ENCODE measurements around the gene ZNF691.
"Not testable (repeated sequence)": the region's sequence is repeated elsewhere in the genome, so short reads cannot be mapped to it uniquely, and the experiment has no call there.

Gene ZNF691

DNA sequence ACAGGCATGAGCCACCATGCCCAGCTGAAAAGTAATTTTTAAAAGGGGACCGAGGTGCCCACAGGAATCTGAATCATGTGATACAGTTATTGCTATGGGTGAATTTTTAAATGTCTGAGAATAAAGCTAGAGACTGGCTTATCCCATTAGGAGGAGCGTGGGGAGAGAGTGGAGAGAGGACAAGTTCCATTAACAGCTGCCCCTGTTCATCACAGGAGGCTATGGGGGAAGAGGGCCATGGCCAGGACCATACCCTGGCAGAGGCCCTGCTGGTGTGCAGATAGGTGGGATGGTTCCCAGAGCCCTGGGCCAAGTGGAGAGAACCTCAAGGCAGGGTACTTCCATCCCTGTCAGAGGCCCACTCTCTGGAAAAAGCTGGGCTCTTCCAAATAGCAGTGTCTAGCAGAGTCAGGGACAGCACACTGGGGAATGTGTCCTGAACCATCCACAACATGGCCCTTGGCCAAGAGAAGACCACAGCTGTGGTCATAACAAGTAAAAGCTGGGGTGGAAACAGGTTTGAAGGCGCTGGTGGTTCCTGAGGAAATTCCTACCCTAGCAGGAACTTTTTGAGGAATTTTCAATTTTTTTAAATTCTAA lies 13.7 kb upstream of the ZNF691 start:
- DNase-seq, result no peak

DNA sequence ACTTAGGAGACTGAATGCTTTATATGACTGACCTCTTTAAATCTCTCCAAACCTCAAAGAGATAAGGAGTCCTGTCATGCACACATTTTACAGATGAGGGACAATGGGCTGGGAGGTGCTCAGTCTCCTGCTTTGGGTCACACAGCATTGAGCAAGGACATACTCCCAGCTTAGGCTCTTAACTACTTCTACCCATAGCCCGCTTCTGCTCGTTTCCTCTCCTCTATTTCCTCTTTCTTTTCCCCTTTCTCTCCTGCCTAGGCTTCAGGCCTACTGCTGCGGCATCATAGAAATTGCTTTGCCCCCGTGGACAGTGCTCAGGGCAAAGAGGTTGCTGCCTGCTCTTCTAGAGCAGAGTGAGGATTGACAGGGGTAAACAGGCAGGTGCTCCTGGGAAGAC lies 12.4 kb upstream of the ZNF691 start:
- no peak for DNase-seq

DNA sequence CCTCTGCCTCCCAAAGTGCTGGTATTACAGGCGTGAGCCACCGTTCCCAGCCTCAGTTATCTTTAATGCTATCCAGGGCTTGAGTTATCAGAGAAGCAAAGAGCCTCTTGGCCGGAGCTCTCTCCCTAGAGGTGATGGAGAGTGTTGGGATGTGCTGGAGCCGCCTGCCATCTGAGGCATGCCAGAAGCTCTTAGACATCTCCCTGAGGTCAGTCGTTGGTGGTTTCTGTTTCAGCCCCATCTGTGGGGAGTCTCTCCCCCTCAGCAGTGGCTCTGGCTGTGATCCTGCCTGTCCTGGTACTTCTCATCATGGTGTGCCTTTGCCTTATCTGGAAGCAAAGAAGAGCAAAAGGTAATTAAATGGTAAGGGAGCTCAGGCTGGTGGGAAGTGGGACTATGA lies 11.6 kb upstream of the ZNF691 start:
- peak in 1 of 2 experiments; percentile 25 for DNase-seq

DNA sequence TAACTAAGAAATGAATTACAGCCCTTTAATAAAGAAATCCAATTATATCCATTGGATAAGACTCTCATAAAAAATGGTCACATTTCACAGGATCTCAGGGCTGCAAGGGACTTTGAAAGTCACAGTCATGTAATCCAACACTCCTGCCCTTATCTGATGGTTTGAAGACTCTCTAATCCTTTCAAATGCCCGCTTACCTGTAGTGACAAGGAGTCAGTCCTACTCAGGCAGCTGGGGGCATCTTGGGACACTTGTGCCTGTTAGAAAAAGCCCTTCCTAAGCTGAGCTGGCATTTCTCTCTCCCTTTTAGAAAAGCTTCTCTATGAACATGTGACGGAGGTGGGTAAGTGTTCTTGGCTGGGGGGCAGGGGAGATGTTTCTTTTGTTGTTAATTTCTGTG lies 11.0 kb upstream of the ZNF691 start:
- peak; percentile 60 to 77 for DNase-seq

DNA sequence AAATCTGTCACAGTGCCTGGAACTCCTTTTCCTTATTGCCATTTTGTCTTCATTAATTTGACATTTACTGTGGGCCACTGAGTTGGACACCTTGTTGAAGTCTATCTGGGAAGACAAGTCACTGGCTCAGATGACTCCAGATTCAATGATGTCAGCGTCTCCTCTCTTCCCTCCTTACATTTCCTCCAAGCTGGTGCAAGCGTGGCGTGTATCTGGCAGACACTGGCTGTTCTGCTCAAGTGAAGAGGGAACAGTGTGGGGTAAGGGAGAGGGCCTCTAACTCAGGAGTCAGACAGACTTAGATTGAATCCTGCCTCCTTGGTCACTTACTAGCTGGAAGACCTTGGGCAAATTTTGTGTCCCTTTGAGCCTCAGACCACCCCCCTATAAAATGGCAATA lies 8.7 kb upstream of the ZNF691 start:
- DNase-seq, result no peak

DNA sequence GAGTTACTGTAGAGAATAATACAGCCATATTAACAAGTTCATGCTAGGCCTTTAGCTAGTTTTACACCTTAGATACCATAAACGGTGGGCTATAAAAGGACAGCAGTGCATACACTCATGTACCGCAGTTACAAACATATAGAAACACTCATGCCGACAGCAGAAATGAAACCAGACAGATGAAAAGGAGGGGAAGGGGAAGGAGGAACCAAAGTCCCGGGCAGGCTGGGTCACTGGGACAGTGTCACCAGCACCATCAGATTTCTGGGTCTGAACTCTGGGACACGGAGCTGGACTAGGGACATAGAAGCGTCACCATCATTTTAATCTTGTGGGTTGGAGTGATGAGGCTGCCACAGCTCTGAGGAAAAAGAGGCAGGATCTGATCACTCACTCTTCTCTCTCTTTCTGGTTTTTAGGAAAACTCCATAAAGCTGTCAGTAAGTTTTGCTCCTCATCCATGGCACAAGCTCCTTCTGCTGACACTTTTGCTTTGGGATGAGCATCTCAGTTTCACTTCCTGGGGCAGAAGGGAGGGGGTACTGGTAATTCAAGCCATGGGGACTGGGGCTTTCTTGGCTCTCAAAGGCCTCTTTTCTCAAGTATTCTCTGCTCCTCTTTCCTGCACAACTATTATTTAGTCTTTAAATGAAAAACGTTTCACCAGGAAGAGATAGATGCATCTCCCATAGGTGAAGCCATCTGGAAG lies 7.8 kb upstream of the ZNF691 start:
- DNase-seq, result no peak

DNA sequence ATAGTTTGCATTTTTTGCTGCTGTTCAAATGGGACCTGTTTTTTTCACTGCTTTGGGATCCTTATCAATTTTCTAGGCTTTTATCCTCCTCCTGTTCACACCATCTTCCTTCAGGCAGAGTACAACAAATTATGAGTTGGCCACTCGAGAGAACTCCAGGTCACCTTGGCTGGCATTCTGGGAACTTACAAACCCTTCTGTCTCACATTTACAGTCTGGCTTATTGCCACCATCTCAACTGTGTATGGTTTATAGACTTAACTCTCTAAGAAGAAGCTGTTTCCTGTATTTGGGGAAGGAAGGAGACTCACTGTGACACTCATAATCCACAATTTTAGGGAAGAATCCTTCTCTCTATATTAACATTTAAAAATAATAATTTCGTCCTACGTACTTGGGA lies 5.4 kb upstream of the ZNF691 start:
- no peak for DNase-seq

DNA sequence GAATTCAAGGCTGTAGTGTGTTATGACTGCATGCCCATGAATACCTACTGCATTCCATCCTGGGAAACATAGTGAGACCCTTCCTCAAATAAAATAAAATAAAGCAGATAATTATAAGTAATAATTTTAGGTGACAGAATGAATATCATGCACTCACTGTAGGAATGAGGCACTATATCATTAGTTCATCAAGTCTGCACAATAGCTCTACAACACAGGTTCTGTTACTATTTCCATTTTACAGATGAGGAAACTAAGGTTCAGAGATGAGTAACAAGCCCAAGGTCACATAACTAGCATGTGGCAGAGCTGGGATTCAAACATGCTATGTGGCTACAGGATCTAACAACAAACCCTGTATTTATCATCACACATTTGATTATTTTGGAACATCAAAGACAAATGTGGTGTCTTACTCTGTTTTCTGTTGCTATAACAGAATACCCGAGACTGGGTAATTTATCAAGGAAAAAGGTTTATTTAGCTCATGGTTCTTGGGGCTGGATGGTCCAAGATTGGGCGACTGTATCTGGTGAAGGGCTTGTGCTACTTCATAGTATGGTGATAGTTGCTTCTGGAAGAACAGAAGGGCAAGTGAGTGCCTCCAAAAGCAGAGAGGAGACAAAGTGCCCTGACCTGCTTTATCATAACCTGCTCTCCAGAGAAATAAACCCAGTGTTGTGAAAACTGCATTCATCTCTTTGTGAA lies 4.8 kb upstream of the ZNF691 start:
- no peak for DNase-seq

DNA sequence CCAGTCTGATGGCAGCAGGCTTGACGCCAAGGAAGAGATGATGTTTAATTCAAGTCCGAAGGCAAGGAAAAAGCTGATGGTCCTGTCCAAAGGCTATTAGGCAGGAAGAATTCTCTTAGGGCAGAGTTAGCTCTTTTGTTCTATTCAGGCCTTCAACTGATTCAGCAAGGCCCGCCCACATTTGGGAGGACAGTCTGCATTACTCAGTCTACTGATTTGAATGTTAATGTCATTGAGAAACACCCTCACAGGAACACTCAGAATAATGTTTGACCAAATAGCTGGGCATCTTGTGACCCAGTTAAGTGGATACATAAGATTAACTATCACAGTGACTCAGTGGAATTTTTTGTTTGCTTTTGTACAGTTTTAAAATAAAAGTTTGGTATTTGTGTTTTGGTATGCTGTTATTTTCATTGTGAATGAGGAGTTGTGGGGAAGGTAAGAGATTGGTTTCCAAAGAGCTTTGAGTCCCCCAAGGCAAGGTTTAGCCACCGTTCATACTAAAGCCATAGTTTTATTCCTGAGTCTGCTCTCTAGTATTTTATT lies 1.7 kb upstream of the ZNF691 start:
- no peak for DNase-seq

DNA sequence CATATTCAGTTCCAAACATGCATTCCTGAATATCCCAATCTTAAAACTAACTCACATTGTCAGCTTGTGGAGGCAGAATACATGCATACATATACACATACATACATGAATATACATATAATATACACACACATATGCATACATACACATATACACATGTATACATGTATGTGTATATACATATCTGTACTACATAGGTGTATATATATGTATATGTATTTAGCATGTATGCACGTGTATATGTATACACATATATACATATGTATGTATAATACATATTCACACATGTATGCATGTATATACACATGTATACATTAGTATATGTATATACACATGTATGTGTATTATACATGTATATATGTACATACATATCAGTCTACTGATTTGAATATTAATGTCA lies 1.2 kb upstream of the ZNF691 start:
- no peak for DNase-seq

DNA sequence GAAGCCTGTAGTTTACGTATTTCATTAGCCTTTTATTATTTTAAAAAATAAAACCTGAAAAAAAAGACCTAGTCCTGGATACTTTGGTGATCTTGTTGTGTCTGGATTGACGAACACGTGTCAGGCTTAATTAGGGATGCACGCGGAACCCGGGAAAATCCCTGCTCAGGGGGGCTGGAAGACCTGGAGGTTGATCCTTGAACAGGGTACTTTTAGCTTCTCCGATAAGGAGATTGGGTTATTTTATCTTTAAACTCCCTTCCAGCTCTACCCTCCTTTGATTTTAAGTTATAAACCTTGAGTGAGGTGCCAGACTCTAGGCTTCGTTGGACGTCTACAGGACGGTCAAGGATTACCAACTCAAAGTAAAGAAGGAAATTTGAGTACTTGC lies 552 bp upstream of the ZNF691 start:
- peak in 1 of 2 experiments; percentile 34 for DNase-seq

DNA sequence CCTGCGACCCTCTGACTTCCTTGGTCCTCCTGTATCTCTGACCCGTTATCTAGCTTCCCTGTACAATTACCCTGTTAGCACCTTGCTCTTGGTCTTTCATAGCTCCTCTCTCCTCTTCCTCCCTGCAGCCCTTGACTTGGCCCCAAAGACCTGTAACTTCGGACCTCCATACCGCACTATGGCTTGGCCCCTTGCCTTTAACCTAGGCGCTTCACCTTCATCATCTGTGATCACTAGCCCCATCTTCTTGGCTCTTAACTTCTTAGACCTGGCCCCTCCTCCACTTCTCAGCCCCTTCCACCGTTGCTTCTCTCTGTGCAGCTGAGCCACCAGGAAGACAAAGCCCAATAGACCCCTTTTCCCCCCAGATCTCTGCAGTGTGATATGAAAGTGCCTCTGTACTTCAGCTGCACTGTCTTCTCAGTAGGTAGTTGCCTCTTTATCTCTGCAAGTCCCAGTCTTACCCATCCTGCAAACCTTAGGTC lies 740 bp downstream of the ZNF691 start:
- no peak for DNase-seq

DNA sequence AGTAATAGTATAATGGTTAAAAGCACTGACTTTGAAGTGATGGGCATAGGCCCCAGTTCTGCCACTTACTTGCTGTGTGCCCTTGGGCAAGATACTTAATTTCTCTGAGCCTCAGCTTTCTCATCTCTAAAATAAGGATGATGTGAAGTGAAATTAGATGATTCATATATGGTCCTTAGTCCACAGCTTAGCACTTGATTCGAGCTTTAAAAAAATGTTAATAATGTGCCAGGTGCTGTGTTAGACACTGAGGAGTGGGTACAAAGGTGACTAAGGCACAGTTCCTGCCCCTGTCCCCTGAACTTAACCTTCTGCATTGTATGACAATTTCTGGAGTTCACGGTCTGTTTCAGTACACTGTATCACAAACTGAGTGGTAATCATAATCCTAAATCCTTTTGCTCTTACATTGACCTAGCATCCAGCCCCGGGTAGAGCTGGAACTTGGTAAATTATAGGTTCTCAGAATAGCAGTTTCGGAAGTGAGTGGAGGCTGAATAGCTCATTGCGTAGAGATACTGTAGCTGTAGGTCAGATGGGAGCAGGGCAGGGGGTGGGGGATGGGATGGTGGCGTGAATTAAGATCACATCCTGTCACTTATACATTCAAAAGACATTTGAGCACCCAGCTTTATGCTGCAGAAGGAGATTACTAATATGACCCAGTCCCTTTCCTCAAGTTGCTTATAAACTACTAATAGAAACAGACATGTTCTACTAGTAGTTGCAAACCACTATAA lies 1.5 kb downstream of the ZNF691 start:
- no peak for DNase-seq

DNA sequence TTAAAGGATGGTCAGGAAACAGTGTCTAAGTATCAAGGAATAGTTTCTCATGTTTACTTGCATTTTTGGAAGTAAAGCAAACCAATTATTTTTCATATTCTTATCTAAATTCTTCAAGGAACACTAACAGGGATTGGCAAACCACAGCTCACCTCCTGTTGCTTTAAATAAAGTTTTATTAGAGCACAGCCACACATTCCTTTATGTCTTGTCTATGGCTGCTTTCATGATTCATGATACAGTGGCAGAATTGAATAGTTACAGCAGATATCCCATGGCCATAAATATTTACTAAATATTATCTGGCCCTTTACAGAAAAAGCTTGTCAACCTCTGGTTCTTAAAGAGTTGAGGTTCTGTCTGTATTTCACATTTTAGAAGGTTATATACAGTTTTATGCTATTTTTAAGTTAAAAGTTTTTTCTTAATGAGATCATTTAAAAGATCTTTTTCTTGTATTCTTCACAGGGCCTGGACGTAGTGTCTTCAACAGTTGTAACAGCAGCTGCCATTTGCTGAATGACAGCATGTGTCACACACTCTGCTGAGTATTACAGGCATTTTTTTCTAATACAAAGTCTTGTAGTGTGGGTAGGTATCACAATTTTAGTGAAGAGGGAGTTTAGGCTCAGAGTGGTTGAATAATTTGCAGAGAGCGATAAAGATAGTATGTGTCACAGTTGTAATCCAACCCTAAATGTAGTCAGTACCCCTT lies 2.6 kb downstream of the ZNF691 start:
- DNase-seq, result no peak

DNA sequence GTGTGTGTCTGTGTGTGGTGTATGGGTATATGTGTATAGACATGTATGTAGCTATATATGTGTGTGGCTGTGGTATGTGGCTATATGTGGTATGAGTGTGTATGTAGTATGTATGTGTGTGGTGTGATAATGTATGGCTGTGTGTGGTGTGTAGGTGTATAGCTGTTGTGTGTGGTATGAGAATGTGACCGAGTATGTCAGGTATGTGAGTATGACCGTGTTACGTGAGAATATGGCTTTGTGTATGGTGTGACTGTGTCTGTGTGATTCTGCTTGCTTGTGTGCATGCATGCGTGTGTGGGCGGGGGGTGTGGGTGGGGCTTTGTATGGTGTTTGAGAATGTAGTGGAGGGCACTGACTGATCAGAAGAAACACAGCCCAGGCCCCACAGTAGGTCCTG lies 3.5 kb downstream of the ZNF691 start:
- DNase-seq, result no peak

DNA sequence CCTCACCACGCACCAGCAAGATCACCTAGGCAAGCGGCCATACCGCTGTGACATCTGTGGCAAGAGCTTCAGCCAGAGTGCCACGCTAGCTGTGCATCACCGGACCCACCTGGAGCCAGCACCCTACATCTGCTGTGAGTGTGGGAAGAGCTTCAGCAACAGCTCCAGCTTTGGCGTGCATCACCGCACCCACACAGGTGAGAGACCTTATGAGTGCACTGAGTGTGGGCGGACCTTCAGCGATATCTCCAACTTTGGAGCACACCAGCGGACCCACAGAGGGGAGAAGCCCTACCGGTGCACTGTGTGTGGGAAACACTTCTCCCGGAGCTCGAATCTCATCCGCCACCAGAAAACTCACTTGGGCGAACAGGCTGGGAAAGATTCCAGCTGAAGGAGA lies 5.0 kb downstream of the ZNF691 start:
- DNase-seq, result no peak

DNA sequence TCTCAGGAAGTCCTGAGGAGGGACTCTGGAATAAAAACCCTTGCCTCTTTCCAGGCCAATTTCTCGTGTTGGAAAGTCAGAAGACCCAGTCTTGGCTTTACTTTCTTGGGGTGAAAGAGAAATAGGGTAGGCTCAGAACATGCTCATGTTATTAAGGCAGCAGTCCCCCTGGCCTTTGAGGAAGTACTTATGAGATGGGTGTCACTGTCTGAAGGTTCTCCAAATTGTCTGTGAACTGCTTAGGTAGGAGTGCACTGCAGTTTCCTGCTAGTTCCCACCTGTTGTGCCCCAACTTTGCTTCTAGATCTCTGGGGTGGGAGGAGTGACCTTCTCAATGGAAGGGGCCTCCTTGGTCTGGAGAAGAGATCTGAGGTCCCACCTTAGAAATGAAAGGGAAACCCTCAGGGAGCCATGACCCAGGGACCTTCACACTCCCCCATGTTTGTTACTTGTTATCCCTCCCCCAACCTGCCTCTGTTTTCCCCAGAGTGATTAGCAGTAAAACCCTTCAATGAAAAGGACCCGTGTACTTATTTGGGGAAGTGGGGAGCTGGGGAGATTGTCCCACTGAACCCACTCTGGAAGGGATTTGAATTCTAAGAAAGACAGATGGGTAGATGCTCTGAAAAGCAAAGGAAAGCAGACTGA lies 5.7 kb downstream of the ZNF691 start:
- DNase-seq, result no peak

DNA sequence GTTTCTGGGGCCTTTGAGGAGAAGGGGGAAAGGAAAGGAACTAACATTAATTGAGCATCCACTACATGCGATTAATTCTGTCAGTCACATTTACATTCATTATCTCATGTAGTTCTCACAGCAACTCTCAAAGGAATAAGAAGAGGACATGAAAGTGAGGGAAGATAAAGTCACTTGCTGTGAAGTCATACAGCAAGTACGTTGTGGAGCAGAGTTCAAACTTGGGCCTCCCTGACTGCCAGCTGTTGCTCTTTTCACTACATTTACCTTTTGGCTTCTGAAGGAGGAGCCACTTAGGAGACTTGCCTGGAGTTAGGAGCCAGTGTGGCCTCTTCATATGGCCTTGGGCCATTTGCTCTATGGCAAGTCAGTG lies 6.2 kb downstream of the ZNF691 start:
- DNase-seq, result no peak

DNA sequence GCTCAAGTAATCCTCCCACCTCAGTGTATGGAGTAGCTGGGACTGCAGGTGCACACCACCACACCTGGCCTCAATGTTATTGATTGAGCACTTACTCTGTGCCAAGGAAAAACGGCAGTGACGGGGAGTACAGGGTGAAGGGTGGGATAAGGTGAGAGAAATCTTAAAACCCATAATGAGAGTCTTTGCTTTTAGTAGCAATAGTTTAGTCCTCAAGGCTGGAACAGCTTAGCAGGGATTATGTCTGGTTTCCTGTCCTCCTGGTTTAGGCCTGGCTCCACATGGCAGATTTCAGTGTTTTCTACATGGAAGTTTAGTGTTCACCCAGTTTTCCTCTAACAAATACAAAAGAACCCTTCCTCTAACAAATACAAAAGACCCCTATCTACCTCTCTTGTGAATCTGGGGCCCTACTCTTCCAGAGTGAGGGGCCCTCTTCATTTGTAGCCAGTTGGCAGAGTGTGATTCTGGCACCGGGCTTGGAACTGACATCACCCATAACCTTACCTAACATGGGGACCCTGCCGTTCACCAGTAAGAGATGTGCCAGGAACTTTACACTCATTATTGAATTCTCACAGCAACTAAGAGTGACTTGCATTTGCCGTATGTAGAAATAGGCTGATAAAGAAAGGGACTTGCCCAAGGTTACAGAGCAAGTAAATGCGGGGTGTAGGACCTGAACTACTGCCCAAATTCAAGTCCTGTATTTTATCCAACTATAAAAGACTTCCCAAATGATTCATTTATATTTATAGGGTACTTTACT lies 6.9 kb downstream of the ZNF691 start:
- no peak for DNase-seq

DNA sequence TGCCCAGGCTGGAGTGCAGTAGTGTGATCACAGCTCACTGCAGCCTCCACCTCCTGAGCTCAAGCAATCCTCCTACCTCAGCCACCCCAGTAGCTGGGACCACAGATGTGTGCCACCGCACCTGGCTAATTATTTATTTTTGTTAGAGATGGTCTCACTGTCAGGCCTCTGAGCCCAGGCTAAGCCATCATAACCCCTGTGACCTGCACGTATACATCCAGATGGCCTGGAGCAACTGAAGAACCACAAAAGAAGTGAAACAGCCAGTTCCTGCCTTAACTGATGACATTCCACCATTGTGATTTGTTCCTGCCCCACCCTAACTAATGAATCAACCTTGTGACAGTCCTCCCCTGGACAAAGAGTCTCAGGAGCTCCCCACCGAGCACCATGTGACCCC lies 10.1 kb downstream of the ZNF691 start:
- DNase-seq, result not testable (repeated sequence)

DNA sequence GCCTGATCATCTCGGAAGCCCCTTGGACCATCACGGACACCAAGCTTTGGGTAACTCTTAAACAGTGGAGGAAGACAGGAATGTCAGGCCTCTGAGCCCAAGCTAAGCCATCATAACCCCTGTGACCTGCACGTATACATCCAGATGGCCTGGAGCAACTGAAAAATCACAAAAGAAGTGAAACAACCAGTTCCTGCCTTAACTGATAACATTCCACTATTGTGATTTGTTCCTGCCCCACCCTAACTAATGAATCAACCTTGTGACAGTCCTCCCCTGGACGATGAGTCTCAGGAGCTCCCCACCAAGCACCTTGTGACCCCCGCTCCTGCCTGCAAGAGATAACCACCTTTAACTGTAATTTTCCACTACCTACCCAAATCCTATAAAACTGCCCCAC lies 13.0 kb downstream of the ZNF691 start:
- not testable (repeated sequence) for DNase-seq

Data from NCI-H524 (cell line).